Mammary epithelial cell (primary cell): ENCODE data around the gene TAS1R2.

Experiments used
- EZH2 ChIP-seq: IDR thresholded peaks from 2 replicates; pipeline ENCODE4 v1.6.1; 2012; ENCODE audit warnings: low read length, inconsistent platforms, borderline replicate concordance
- TF ChIP-seq, protein P1 (sequence below), 2 donors: IDR thresholded peaks in 1 of 2; conservative IDR thresholded peaks in 1 of 2; 2 replicates each; pipeline ENCODE4 v1.5.1; 2011 to 2012; ENCODE audit warnings: inconsistent platforms in 2 of 2, low read length in 2 of 2, mild to moderate bottlenecking in 2 of 2, control low read depth in 1 of 2, low read depth in 1 of 2; ENCODE audit not compliant: insufficient read depth in 1 of 2; ENCODE audit errors: extremely low read depth in 1 of 2

DNA sequence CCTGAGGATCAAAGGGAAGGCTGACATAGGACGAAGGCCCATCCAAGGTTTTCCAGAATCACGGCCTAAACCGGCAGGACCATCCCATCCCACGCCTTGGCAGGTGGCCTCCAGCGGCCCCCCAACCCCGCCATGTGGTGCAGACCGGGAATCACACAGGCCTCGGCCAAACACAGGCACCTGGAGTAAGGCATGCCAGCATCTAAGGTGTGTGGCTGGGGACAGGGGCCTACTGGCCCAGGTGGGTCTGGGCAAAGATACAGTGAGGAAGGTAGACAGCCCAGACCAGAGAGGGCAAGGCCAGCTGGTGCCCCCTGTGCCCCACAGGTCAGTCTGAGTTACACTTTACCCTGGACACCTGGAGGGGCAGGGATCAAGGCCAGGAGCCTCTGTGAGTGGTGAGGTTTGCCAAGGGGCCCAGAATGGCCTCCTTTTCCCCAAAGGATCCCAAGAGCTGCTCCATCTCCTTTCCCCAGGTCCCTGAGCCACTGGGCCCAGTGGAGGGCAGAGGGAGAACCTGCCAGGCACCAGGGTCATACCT is 12.7 kb upstream of the TAS1R2 start:
- TF ChIP-seq, protein P1, sequence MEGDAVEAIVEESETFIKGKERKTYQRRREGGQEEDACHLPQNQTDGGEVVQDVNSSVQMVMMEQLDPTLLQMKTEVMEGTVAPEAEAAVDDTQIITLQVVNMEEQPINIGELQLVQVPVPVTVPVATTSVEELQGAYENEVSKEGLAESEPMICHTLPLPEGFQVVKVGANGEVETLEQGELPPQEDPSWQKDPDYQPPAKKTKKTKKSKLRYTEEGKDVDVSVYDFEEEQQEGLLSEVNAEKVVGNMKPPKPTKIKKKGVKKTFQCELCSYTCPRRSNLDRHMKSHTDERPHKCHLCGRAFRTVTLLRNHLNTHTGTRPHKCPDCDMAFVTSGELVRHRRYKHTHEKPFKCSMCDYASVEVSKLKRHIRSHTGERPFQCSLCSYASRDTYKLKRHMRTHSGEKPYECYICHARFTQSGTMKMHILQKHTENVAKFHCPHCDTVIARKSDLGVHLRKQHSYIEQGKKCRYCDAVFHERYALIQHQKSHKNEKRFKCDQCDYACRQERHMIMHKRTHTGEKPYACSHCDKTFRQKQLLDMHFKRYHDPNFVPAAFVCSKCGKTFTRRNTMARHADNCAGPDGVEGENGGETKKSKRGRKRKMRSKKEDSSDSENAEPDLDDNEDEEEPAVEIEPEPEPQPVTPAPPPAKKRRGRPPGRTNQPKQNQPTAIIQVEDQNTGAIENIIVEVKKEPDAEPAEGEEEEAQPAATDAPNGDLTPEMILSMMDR (conservative IDR thresholded peaks at IDR 0.05 in 1 of 2, IDR thresholded peaks at IDR 0.05 in 1 of 2; ENCODE audit: extremely low read depth in 1 of 2, insufficient read depth in 1 of 2, low read depth in 1 of 2, low read length in 2 of 2) = no peak
- no peak for TF ChIP-seq EZH2
